GM23248 (cell line): ENCODE measurements around the gene PEAR1. TPM values are rescaled to one million over a fixed set of nuclear protein-coding genes. Genes with fewer than 3 reads are reported as not detected.
A peak's percentile ranks its signal among the peaks of the same experiment; 100 is the strongest.

Experiments
- DNase-seq: peaks from one replicate; pipeline ENCODE4 v3.0.0-alpha.2; 2015
- H2AFZ ChIP-seq: fragments of 200-600 bp; sonication (generic); 2 replicates; pipeline ENCODE4 v1.6.1; 2016; ENCODE audit warnings: antibody characterized with exemption
- H3F3A ChIP-seq: fragments of 200-600 bp; sonication (generic); 2 replicates; pipeline ENCODE4 v1.6.1; 2016; ENCODE audit warnings: mild to moderate bottlenecking, antibody characterized with exemption, mixed run types; ENCODE audit not compliant: insufficient read depth
- H3K27ac ChIP-seq: fragments of 200-600 bp; sonication (generic); 2 replicates; pipeline ENCODE4 v1.5.1; 2016; ENCODE audit warnings: mild to moderate bottlenecking
- H3K27me3 ChIP-seq: fragments of 200-600 bp; sonication (generic); replicated peaks from 2 replicates; pipeline ENCODE4 v1.6.1; 2016; ENCODE audit warnings: mild to moderate bottlenecking; ENCODE audit not compliant: insufficient read depth
- H3K36me3 ChIP-seq: fragments of 200-600 bp; sonication (generic); 2 replicates; pipeline ENCODE4 v1.6.1; 2016; ENCODE audit warnings: low read depth, mild to moderate bottlenecking
- H3K4me1 ChIP-seq: fragments of 200-600 bp; sonication (generic); 2 replicates; pipeline ENCODE4 v1.6.1; 2016; ENCODE audit warnings: mild to moderate bottlenecking; ENCODE audit not compliant: insufficient read depth
- H3K4me2 ChIP-seq: fragments of 200-600 bp; sonication (generic); one replicate; pipeline ENCODE4 v1.6.1; 2016; ENCODE audit warnings: mild to moderate bottlenecking; ENCODE audit not compliant: unreplicated experiment
- H3K4me3 ChIP-seq: fragments of 200-600 bp; sonication (generic); 2 replicates; pipeline ENCODE4 v1.5.1; 2016; ENCODE audit warnings: mild to moderate bottlenecking
- H3K79me2 ChIP-seq: fragments of 200-600 bp; sonication (generic); 2 replicates; pipeline ENCODE4 v1.6.1; 2016; ENCODE audit warnings: mild to moderate bottlenecking; ENCODE audit not compliant: insufficient read depth
- H3K9ac ChIP-seq: fragments of 200-600 bp; sonication (generic); 2 replicates; pipeline ENCODE4 v1.6.1; 2016; ENCODE audit warnings: mild to moderate bottlenecking
- H3K9me2 ChIP-seq: fragments of 200-600 bp; sonication (generic); 2 replicates; pipeline ENCODE4 v1.6.1; 2016; ENCODE audit warnings: mixed run types, mild to moderate bottlenecking, moderate library complexity; ENCODE audit not compliant: insufficient read depth
- H3K9me3 ChIP-seq: fragments of 200-600 bp; sonication (generic); one replicate; pipeline ENCODE4 v1.6.1; 2017; ENCODE audit warnings: low read depth
- H4K20me1 ChIP-seq: fragments of 200-600 bp; sonication (generic); 2 replicates; pipeline ENCODE4 v1.6.0; 2016; ENCODE audit not compliant: insufficient read depth
- EZH2 ChIP-seq: fragments of 200-600 bp; sonication (generic); IDR thresholded peaks from 2 replicates; pipeline ENCODE4 v1.6.1; 2018; ENCODE audit warnings: antibody characterized with exemption, mild to moderate bottlenecking; ENCODE audit not compliant: insufficient read depth, poor library complexity, severe bottlenecking
- EZH2phosphoT487 ChIP-seq: fragments of 200-600 bp; sonication (generic); IDR thresholded peaks from 2 replicates; pipeline ENCODE4 v1.6.1; 2018; ENCODE audit warnings: antibody characterized with exemption, moderate library complexity, mild to moderate bottlenecking, low read depth; ENCODE audit not compliant: insufficient read depth
- WGBS, 2 experiments: methylation state at CpG; one replicate each; pipeline ENCODE4 v1.1.6; 2015 to 2017; ENCODE audit warnings: low lambda C conversion rate in 2 of 2, low coverage in 1 of 2; ENCODE audit errors: missing lambda C conversion rate in 2 of 2; 5-methylcytosine and 5-hydroxymethylcytosine counted together
- in situ Hi-C: fragments of 300-500 bp; cut with MboI; formaldehyde crosslinking; loops from 2 replicates; pipeline ENCODE4 v1.15.0; 2020
- polyA plus RNA-seq: library from polyadenylated mRNA; unstranded; fragments of >200 nt; fragmentation: Nextera tagmentation; extraction: Ambion mirVana; gene quantifications from 2 replicates; pipeline ENCODE4 v1.2.1, GENCODE V29; 2016
- total RNA-seq: library from RNA; depleted of rRNA; stranded (reverse); fragments of >200 nt; shearing (Covaris generic); gene quantifications from 2 replicates; pipeline ENCODE4 v1.2.3, GENCODE V29; 2014

The PEAR1 gene
- total and polyA plus RNA-seq, 2 experiments from 2014 or later = 1.2 to 2.2 TPM

DNA sequence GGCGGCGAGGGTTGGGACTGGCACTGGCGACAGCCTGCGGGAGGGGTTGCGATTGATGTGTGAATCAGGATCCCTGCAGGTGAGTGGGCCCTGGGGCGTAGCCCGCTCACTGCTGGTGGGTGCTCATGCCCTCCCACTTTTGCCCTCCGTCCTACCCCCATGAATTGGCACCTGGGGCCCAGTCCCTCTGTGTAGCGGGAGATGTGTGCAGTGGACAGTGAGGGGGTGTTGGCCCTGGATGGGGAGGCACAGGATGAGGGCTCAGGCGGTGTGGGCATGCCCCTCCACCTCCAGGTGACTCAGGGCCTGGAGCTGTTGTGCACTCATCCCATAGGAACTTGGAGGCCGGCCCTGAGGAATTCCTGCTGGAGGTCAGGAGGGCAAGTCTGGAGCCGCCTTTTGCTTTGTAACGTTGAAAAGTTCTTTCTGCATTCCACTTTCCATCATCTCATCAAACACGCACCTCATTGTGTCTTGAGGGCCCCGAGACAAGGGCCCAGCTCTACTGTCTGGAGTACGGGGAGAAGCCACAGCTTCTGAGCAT is 3.0 kb downstream of the PEAR1 start:
- H4K20me1 ChIP-seq = no peaks in the 10 kb centered on the region
- 46 to 52% methylated on average over 15 to 16 of the region's 16 CpGs for WGBS, 2 experiments
- no peak for TF ChIP-seq EZH2
- no peak for TF ChIP-seq EZH2phosphoT487
- peak; percentile 97 for DNase-seq
- in situ Hi-C loops = no loop called here
- peak overlapping the region; percentile 54 for H3K4me3 ChIP-seq
- H3K9me2 ChIP-seq = no peaks in the 10 kb centered on the region
- no peaks in the 10 kb centered on the region for H3K36me3 ChIP-seq
- H3K4me1 ChIP-seq = peaks cover 39% of the 10 kb centered on the region
- H3K4me2 ChIP-seq = peak overlapping the region; percentile 86
- H3K27ac ChIP-seq = peak overlapping the region; percentile 95
- H3K9ac ChIP-seq = peak overlapping the region; percentile 72
- H3F3A ChIP-seq = peaks cover 21% of the 10 kb centered on the region
- no peaks in the 10 kb centered on the region for H3K27me3 ChIP-seq
- no peaks in the 10 kb centered on the region for H3K79me2 ChIP-seq
- no peaks in the 10 kb centered on the region for H3K9me3 ChIP-seq
- no peak overlapping the region for H2AFZ ChIP-seq

DNA sequence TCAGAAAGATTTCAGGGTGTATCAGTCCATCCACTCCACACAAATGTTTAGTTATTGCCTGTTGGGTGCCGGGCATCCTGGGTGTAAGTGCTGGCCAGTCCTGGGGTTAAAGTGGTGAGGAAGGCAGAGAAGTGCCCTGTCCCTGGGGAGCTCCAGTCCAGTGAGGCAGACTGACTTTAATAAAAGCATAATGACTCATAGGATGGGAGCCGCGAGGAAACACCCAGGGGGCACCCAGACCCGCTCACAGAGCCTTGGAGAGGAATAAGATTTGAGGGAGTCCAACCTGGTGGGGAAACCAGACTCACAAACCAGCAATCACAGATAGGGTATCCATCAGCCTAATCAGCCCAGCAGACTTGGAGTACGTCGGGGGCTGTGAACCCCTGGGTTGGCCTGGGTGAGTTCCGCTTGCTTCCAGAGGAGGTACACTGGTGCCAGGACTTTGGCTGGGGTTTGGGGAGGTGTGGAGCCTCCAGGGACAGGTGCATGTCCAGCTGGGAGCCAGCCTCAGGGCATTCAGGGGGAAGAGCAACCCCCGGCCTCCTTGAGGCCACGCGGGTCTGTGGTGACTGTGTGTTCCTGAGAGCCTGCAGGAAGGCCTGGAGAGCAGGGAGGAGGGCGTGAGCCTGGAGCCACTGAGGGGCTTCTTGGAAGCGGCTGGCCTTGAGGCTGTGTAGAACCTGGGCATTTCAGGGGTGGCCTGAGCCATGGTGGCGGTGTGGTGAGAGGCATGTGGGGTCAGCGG is 3.7 kb downstream of the PEAR1 start:
- Histone ChIP-seq H3F3A (peaks cover 19% of the 10 kb centered on the region), H2AFZ (no peak overlapping the region), H4K20me1 (no peaks in the 10 kb centered on the region), H3K27me3 (no peaks in the 10 kb centered on the region), H3K4me3 (peak overlapping the region; percentile 54), H3K27ac (peak overlapping the region; percentile 95), H3K79me2 (no peaks in the 10 kb centered on the region), H3K36me3 (no peaks in the 10 kb centered on the region), H3K4me1 (peaks cover 43% of the 10 kb centered on the region), H3K9ac (peak overlapping the region; percentile 72), H3K4me2 (peak overlapping the region; percentile 86), H3K9me3 (no peaks in the 10 kb centered on the region), H3K9me2 (no peaks in the 10 kb centered on the region)
- 66 to 71% methylated on average over 14 of the region's 14 CpGs for WGBS, 2 experiments
- DNase-seq = peak; percentile 91
- in situ Hi-C loops = no loop called here
- no peak for TF ChIP-seq EZH2
- TF ChIP-seq EZH2phosphoT487 = no peak

DNA sequence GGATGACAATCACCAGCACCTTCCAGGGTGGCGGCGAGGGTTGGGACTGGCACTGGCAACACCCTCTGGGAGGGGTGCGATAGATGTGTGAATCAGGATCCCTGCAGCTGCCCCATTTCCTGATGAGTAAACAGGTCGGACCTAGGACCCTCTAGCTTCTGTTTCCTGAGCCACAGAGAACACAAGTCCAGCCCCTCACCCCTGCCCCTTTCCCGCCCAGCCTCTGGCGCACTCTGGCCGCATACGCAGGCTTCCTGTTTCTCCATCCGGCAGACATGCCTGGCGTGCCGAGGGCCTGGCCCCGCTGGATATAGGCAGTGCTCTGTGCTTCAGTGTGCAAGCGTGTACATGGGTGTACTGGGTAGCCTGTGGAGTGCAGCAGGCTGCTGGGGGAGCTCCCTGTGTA is 4.6 kb downstream of the PEAR1 start:
- Histone ChIP-seq H3K4me1 (peaks cover 52% of the 10 kb centered on the region), H3F3A (peaks cover 19% of the 10 kb centered on the region), H3K9ac (no peak overlapping the region), H3K4me3 (no peak overlapping the region), H4K20me1 (no peaks in the 10 kb centered on the region), H3K79me2 (no peaks in the 10 kb centered on the region), H3K9me2 (no peaks in the 10 kb centered on the region), H2AFZ (no peak overlapping the region), H3K4me2 (no peak overlapping the region), H3K27me3 (no peaks in the 10 kb centered on the region), H3K36me3 (no peaks in the 10 kb centered on the region), H3K9me3 (no peaks in the 10 kb centered on the region), H3K27ac (no peak overlapping the region)
- TF ChIP-seq EZH2phosphoT487 (no peak), EZH2 (no peak)
- in situ Hi-C loops = no loop called here
- 86 to 90% methylated on average over 13 of the region's 13 CpGs for WGBS, 2 experiments
- DNase-seq = no peak

DNA sequence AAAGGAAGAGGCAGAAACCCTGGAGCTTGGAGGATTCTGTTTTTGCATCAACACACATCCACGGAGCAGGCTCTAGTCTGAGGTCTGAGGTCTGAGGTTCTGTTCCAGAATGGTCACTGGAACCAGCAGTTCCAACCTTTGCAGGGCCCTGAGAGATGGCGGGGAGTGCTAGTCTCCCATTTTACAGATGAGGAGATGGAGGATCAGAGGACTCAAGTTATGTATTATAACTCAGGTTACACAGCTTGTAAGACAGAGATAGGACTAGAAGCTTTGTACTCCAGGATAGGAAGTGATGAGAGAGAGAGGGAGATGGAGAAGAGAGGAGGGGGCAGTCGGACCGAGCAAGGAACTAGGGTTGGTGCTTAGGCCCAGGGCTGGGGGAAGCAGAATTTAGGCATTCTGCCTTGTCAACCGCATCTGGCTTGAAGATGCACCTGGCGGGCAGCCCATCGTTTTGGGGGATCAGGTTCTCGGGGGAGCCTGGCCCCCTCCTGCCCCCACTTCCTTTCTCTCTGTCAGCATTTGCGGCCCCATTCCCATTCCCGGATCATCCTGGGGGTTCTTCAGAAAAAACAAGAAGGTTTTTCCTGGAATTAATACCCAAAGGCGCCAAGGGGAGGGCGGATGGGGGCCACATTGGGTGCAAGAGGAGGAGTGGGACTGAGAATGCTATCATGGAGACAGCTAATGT is 5.6 kb downstream of the PEAR1 start:
- no peak for DNase-seq
- H3K27ac ChIP-seq = no peak overlapping the region
- H3K4me2 ChIP-seq = no peak overlapping the region
- TF ChIP-seq EZH2 = no peak
- TF ChIP-seq EZH2phosphoT487 = no peak
- no peaks in the 10 kb centered on the region for H3K9me3 ChIP-seq
- no peaks in the 10 kb centered on the region for H4K20me1 ChIP-seq
- H3K4me1 ChIP-seq = peaks cover 54% of the 10 kb centered on the region
- H3K36me3 ChIP-seq = no peaks in the 10 kb centered on the region
- H3K27me3 ChIP-seq = no peaks in the 10 kb centered on the region
- WGBS, 2 experiments = 85 to 87% methylated on average over 10 to 12 of the region's 12 CpGs
- no peak overlapping the region for H2AFZ ChIP-seq
- H3K9ac ChIP-seq = no peak overlapping the region
- no peaks in the 10 kb centered on the region for H3K79me2 ChIP-seq
- H3K4me3 ChIP-seq = no peak overlapping the region
- H3K9me2 ChIP-seq = no peaks in the 10 kb centered on the region
- in situ Hi-C loops = no loop called here
- H3F3A ChIP-seq = peaks cover 19% of the 10 kb centered on the region
